Measurements from ENCODE around the gene VPS37B. TPM values are rescaled to one million over a fixed set of nuclear protein-coding genes. Genes with fewer than 3 reads are reported as not detected.

VPS37B gene
- total RNA-seq, 1 donor from 2014 or later: 13.8 TPM

DNA sequence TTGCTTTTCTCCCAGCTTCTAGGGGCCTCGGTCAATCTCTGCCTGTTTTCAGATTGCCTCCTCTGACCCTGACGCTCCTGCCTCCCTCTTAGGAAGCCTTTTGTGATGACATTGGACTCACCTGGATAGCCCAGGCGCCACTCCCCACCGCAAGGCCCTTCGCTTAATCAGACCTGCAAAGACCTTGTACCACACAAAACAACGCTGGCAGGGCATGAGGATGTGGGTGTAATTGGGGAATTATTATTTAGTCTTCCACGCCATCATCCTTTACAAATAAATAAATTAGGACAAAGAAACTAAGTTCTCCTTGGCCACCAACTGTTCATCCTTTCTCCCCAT, 7.7 kb upstream of the VPS37B start:
- peaks cover 4% of the 10 kb centered on the region for H3K4me1 Mint-ChIP-seq (ENCODE audit: unreplicated experiment)
- DNase-seq (ENCODE audit: low spot score): no peak
- no peaks in the 10 kb centered on the region for H3K9me3 Mint-ChIP-seq (ENCODE audit: unreplicated experiment)
- H3K27ac Mint-ChIP-seq (ENCODE audit: unreplicated experiment): no peak overlapping the region
- H3K36me3 Mint-ChIP-seq (ENCODE audit: low read depth, unreplicated experiment): no peaks in the 10 kb centered on the region
- peaks cover 3% of the 10 kb centered on the region for H3K27me3 Mint-ChIP-seq (ENCODE audit: unreplicated experiment)
- TF ChIP-seq, protein P1, sequence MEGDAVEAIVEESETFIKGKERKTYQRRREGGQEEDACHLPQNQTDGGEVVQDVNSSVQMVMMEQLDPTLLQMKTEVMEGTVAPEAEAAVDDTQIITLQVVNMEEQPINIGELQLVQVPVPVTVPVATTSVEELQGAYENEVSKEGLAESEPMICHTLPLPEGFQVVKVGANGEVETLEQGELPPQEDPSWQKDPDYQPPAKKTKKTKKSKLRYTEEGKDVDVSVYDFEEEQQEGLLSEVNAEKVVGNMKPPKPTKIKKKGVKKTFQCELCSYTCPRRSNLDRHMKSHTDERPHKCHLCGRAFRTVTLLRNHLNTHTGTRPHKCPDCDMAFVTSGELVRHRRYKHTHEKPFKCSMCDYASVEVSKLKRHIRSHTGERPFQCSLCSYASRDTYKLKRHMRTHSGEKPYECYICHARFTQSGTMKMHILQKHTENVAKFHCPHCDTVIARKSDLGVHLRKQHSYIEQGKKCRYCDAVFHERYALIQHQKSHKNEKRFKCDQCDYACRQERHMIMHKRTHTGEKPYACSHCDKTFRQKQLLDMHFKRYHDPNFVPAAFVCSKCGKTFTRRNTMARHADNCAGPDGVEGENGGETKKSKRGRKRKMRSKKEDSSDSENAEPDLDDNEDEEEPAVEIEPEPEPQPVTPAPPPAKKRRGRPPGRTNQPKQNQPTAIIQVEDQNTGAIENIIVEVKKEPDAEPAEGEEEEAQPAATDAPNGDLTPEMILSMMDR (IDR thresholded peaks at IDR 0.05; ENCODE audit: unreplicated experiment): no peak
- H3K4me3 Mint-ChIP-seq (ENCODE audit: unreplicated experiment): no peak overlapping the region

DNA sequence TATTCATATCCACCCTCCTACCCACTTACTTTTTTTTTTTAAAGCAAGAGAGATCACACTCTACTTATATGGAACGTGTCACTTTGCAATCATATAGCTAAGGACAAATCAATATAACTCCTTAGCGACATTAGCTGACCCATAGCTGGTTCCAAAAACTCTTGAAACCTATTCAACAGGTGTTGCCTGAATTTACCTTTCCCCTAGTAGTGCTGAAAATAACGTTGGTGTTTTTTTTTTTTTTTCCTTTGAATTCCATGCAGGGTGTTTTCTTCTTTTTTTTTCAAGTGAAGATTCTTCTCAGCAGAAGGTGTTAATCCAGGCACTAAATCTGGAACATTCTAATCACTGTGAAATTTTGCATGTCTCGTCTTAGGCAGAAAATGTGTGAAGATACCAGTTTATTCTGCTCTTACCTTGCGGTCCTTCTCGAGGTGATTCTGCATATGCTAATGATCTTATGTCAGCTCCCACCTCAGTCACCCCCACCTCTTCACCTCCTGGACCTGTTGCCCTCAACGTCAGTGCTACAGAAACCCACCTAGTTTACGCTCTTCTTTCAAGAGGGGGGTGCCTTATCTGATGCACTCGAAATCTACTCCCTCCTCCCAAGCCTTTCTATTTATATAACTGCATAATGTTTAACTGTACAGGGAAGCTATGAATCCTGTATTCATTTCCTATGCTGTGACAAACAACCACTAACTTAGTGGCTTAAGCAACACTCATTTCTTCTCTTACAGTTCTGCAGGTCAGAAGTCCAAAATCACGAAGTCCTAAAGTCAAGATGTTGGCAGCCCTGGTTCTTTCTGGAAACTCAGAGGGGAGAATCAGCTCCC, 7.1 kb upstream of the VPS37B start:
- no peak overlapping the region for H3K27ac Mint-ChIP-seq (ENCODE audit: unreplicated experiment)
- no peak for DNase-seq (ENCODE audit: low spot score)
- peaks cover 10% of the 10 kb centered on the region for H3K4me1 Mint-ChIP-seq (ENCODE audit: unreplicated experiment)
- TF ChIP-seq, protein P1 (IDR thresholded peaks at IDR 0.05; ENCODE audit: unreplicated experiment): no peak
- no peaks in the 10 kb centered on the region for H3K36me3 Mint-ChIP-seq (ENCODE audit: low read depth, unreplicated experiment)
- no peaks in the 10 kb centered on the region for H3K9me3 Mint-ChIP-seq (ENCODE audit: unreplicated experiment)
- peaks cover 3% of the 10 kb centered on the region for H3K27me3 Mint-ChIP-seq (ENCODE audit: unreplicated experiment)
- H3K4me3 Mint-ChIP-seq (ENCODE audit: unreplicated experiment): no peak overlapping the region

GRCh38 chr12:122899887-122900286, 4.0 kb upstream of the VPS37B start:
- Mint-ChIP-seq H3K36me3 (ENCODE audit: low read depth, unreplicated experiment) (peaks cover 6% of the 10 kb centered on the region), H3K4me1 (ENCODE audit: unreplicated experiment) (peaks cover 24% of the 10 kb centered on the region), H3K4me3 (ENCODE audit: unreplicated experiment) (no peak overlapping the region), H3K27ac (ENCODE audit: unreplicated experiment) (no peak overlapping the region), H3K9me3 (ENCODE audit: unreplicated experiment) (no peaks in the 10 kb centered on the region), H3K27me3 (ENCODE audit: unreplicated experiment) (peaks cover 10% of the 10 kb centered on the region)
- TF ChIP-seq, protein P1 (IDR thresholded peaks at IDR 0.05; ENCODE audit: unreplicated experiment): no peak
- no peak for DNase-seq (ENCODE audit: low spot score)

- Mint-ChIP-seq H3K4me3 (ENCODE audit: unreplicated experiment) (peak overlapping the region; percentile 90), H3K9me3 (ENCODE audit: unreplicated experiment) (no peaks in the 10 kb centered on the region), H3K27ac (ENCODE audit: unreplicated experiment) (peak overlapping the region; percentile 78), H3K4me1 (ENCODE audit: unreplicated experiment) (peaks cover 32% of the 10 kb centered on the region), H3K36me3 (ENCODE audit: low read depth, unreplicated experiment) (peaks cover 6% of the 10 kb centered on the region), H3K27me3 (ENCODE audit: unreplicated experiment) (peaks cover 10% of the 10 kb centered on the region)
- DNase-seq (ENCODE audit: low spot score): no peak
- TF ChIP-seq, protein P1 (IDR thresholded peaks at IDR 0.05; ENCODE audit: unreplicated experiment): no peak
These were observed 738 bp upstream of the VPS37B start for GRCh38 chr12:122896662-122897061.

DNA sequence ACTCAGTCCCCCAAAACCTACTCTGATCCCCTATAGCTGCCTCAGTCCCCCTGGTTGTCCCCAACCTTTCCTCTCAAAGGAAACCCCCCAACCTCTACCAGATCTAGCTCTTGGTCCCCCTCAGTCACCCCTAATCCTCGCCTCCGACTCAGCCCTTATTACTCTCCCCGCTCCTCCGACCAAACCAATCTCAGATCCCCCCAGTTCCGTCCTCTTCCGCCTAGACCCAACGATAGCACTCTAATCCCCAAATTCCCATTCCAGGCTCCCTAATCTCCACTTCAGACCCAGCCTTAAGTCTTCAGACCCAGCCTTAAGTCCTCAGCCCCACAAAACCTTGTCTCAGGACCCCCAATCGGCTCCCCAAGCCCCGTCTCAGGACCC, 612 bp downstream of the VPS37B start:
- Mint-ChIP-seq H3K36me3 (ENCODE audit: low read depth, unreplicated experiment) (peaks cover 6% of the 10 kb centered on the region), H3K4me1 (ENCODE audit: unreplicated experiment) (peaks cover 31% of the 10 kb centered on the region), H3K4me3 (ENCODE audit: unreplicated experiment) (peak overlapping the region; percentile 90), H3K9me3 (ENCODE audit: unreplicated experiment) (no peaks in the 10 kb centered on the region), H3K27me3 (ENCODE audit: unreplicated experiment) (peaks cover 10% of the 10 kb centered on the region), H3K27ac (ENCODE audit: unreplicated experiment) (peak overlapping the region; percentile 57)
- no peak for DNase-seq (ENCODE audit: low spot score)
- TF ChIP-seq, protein P1 (IDR thresholded peaks at IDR 0.05; ENCODE audit: unreplicated experiment): no peak
